ENCODE data around the gene CDAN1. TPM values are rescaled to one million over a fixed set of nuclear protein-coding genes. Genes with fewer than 3 reads are reported as not detected.

CDAN1 gene
- total and polyA plus RNA-seq, 2 of the 8 experiments (the other 6 are each of a cell fraction or from before 2014, with no cell fraction given): 4.5 to 18.6 TPM

DNA sequence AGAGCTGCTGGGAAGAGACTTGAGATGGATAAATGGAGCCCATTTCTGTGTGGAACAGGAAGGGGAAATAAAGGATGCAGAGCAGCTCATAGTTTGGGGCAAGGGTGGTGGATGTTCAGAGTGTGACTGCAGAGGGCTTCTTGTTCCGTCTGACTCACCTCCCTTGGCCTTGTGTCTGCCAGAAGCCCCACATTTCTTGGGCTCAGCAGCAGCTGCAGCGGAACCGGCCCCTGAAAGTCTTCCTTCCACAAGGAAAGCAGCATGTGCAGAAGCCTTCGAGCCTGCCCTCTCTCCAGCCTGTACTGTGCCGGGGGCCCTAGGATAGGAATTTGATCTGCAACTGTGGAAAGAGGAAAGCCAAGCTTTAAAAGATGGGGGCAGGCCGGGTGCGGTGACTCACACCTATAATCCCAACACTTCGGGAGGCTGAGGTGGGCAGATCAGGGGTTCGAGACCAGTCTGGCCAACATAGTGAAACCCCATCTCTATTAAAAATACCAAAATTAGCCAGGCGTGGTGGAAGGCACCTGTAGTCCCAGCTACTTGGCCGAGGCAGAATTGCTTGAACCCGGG is 11.5 kb downstream of the CDAN1 start:
- Histone ChIP-seq H2AK5ac (ENCODE audit: low read depth, low read length) (no peak overlapping the region), H3K9me3 (ENCODE audit: insufficient read depth in 2 of 2, low read depth in 1 of 2, low read length in 1 of 2) (no peaks in the 10 kb centered on the region), H2BK12ac (ENCODE audit: low read depth, low read length) (no peak overlapping the region), H3K27ac (ENCODE audit: low read depth, low read length) (no peak overlapping the region), H2AFZ (ENCODE audit: low read length) (no peak overlapping the region), H3K36me3 (ENCODE audit: control insufficient read depth in 2 of 4, insufficient read depth in 4 of 4, low read length in 3 of 4) (peaks cover 10 to 44% (median 29%) of the 10 kb centered on the region in 4 experiments), H4K5ac (ENCODE audit: insufficient read length, low read depth, low read length) (no peak overlapping the region), H3K23ac (ENCODE audit: insufficient read length) (no peak overlapping the region), H3K79me1 (ENCODE audit: low read depth, low read length) (no peaks in the 10 kb centered on the region; the same call in 1 of the 2 replicates), H4K8ac (ENCODE audit: extremely low read depth, insufficient read depth, low read length) (no peak overlapping the region), H3K14ac (ENCODE audit: insufficient read length) (no peak overlapping the region), H3K56ac (replicated peaks; ENCODE audit: insufficient read length, low read depth, low read length) (no peak overlapping the region), H4K20me1 (replicated peaks in 1 of 2; ENCODE audit: control insufficient read depth in 1 of 2, insufficient read depth in 2 of 2, low read length in 2 of 2) (peaks cover 5 to 6% of the 10 kb centered on the region in 2 experiments), H3K18ac (ENCODE audit: extremely low read depth, low read length) (no peak overlapping the region), H3K4me2 (ENCODE audit: insufficient read depth in 1 of 2, low read depth in 2 of 2, low read length in 2 of 2) (no peak overlapping the region), H3K4ac (replicated peaks; ENCODE audit: insufficient read length, low read depth, low read length) (no peak overlapping the region), H4K91ac (replicated peaks; ENCODE audit: insufficient read length, low read length) (no peak overlapping the region), H2BK5ac (ENCODE audit: low read depth, low read length) (no peak overlapping the region), H3K27me3 (replicated peaks in 1 of 4; ENCODE audit: control insufficient read depth in 3 of 4, extremely low read depth in 1 of 4, insufficient read depth in 3 of 4, low read length in 3 of 4) (no peaks in the 10 kb centered on the region), H2BK20ac (ENCODE audit: low read length) (no peak overlapping the region), H3K79me2 (ENCODE audit: control insufficient read depth in 1 of 2, insufficient read depth in 2 of 2, low read length in 2 of 2) (no peaks in the 10 kb centered on the region), H2BK120ac (replicated peaks; ENCODE audit: low read depth, low read length) (no peak overlapping the region), H2BK15ac (ENCODE audit: low read length) (no peak overlapping the region), H3K9ac (replicated peaks in 1 of 4; ENCODE audit: extremely low read depth in 1 of 4, low read depth in 3 of 4, low read length in 3 of 4) (no peak overlapping the region), H3K23me2 (ENCODE audit: low read depth, low read length) (0 out of 2 replicates have a peak, but pooled peaks cover 2% of the 10 kb centered on the region), H3K4me3 (ENCODE audit: extremely low read depth in 1 of 4, insufficient read depth in 2 of 4, low read depth in 3 of 4, low read length in 4 of 4) (no peak overlapping the region), H3K4me1 (replicated peaks in 1 of 4; ENCODE audit: control insufficient read depth in 3 of 4, insufficient read depth in 4 of 4, low read length in 3 of 4) (peaks cover 0 to 9% (median 6%) of the 10 kb centered on the region in 4 experiments; a peak in 5 of 7 replicates)
- CTCF ChIA-PET (ENCODE audit: partially characterized antibody): interaction anchor here (1.5 to 2.8 kb wide), 2 partner anchors 202 to 220 kb away, joined by 4 to 14 read pairs; no protein-coding TSS in a partner anchor
- DNase-seq (ENCODE audit: low read depth in 1 of 2, low spot score in 2 of 2): peak in 1 of 2 experiments; percentile 23
- 88% methylated on average over 12 of the region's 12 CpGs; no CpG with 5 or more reads in 1 of the 2 experiments for WGBS, 2 experiments (ENCODE audit: extremely low coverage in 1 of 2, insufficient coverage in 1 of 2, insufficient read length in 1 of 2, insufficient replicate concordance in 2 of 2, low coverage in 1 of 2, low lambda C conversion rate in 2 of 2, missing lambda C conversion rate in 1 of 2)
- POLR2A ChIA-PET (ENCODE audit: partially characterized antibody): no interaction called here
- FAIRE-seq: no peak
- TF ChIP-seq NRF1 (IDR thresholded peaks at IDR 0.05; ENCODE audit: low read depth, low read length) (no peak), NANOG (IDR thresholded peaks at IDR 0.05; ENCODE audit: insufficient read depth, low read depth, low read length, poor library complexity, severe bottlenecking) (no peak), CHD1 (IDR thresholded peaks at IDR 0.05; ENCODE audit: low read depth, low read length) (no peak), BRCA1 (IDR thresholded peaks at IDR 0.05; ENCODE audit: low read depth, low read length) (no peak), POLR2A (IDR thresholded peaks at IDR 0.05; ENCODE audit: control extremely low read depth in 1 of 2, low read depth in 2 of 2, low read length in 2 of 2) (no peak), SP4 (IDR thresholded peaks at IDR 0.05; ENCODE audit: low read length) (no peak), SIX5 (IDR thresholded peaks at IDR 0.05; ENCODE audit: low read depth, low read length) (no peak), HDAC2 (IDR thresholded peaks at IDR 0.05; ENCODE audit: borderline replicate concordance in 1 of 2, low read depth in 2 of 2, low read length in 2 of 2) (no peak), EZH2 (IDR thresholded peaks at IDR 0.05; ENCODE audit: low read depth, low read length, severe bottlenecking) (no peak), TAF1 (IDR thresholded peaks at IDR 0.05; ENCODE audit: low read depth, low read length) (no peak), SRF (IDR thresholded peaks at IDR 0.05; ENCODE audit: low read depth, low read length) (no peak), RNF2 (IDR thresholded peaks at IDR 0.05; ENCODE audit: borderline replicate concordance, low read depth, low read length, missing control alignments, poor library complexity, severe bottlenecking) (no peak)
- TF ChIP-seq, protein P1, sequence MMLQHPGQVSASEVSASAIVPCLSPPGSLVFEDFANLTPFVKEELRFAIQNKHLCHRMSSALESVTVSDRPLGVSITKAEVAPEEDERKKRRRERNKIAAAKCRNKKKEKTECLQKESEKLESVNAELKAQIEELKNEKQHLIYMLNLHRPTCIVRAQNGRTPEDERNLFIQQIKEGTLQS (IDR thresholded peaks at IDR 0.05; ENCODE audit: insufficient read depth, low read depth, low read length): no peak
